22Rv1 (cell line): Measurements from ENCODE around the gene CBFA2T2.

Experiments used
- H3K27ac ChIP-seq: fragments of 450-650 bp; 2 replicates; pipeline ENCODE4 v1.5.1; 2017
- CTCF ChIP-seq: fragments of 450-650 bp; IDR thresholded peaks from 2 replicates; pipeline ENCODE4 v1.5.1; 2017; ENCODE audit warnings: mild to moderate bottlenecking
- ZFX ChIP-seq: fragments of 450-650 bp; IDR thresholded peaks from 2 replicates; pipeline ENCODE4 v1.6.1; 2017; ENCODE audit warnings: antibody characterized with exemption, borderline replicate concordance

CBFA2T2 gene

GRCh38 chr20:33658929-33659328 lies 169.0 kb downstream of the CBFA2T2 start:
- TF ChIP-seq ZFX (no peak), CTCF (no peak)

GRCh38 chr20:33659341-33660034 lies 169.6 kb downstream of the CBFA2T2 start:
- no peak overlapping the region for H3K27ac ChIP-seq
- no peak for TF ChIP-seq CTCF
- no peak for TF ChIP-seq ZFX

More at GRCh38 chr20:33658929-33659328, 169.0 kb downstream of the CBFA2T2 start:
- no peak overlapping the region for H3K27ac ChIP-seq

- no peak for TF ChIP-seq CTCF
- TF ChIP-seq ZFX, result no peak
- H3K27ac ChIP-seq, result no peak overlapping the region
These were observed 170.3 kb downstream of the CBFA2T2 start for GRCh38 chr20:33660035-33660684.

- TF ChIP-seq CTCF, result no peak
- TF ChIP-seq ZFX, result no peak
These were observed 170.8 kb downstream of the CBFA2T2 start for GRCh38 chr20:33660685-33661058.

GRCh38 chr20:33662172-33662571 lies 172.3 kb downstream of the CBFA2T2 start, which contains the start of gene C20orf144:
TSS of gene C20orf144 (plus strand) at chr20:33662327. CDS start at chr20:33662346, 19 bp downstream.
- TF ChIP-seq ZFX (no peak), CTCF (no peak)
- H3K27ac ChIP-seq, result peak within 1 kb of the TSS; percentile 98

More at GRCh38 chr20:33660685-33661058, 170.8 kb downstream of the CBFA2T2 start:
- no peak overlapping the region for H3K27ac ChIP-seq

- TF ChIP-seq CTCF, result no peak
- no peak for TF ChIP-seq ZFX
These were observed 173.5 kb downstream of the CBFA2T2 start for GRCh38 chr20:33663161-33664084.

More at GRCh38 chr20:33663161-33664084, 173.5 kb downstream of the CBFA2T2 start:
- peak overlapping the region; percentile 98 for H3K27ac ChIP-seq
